GM13976 (cell line): ENCODE results near the gene PLXNA2.

Experiments
- DNase-seq: peaks from one replicate; pipeline ENCODE4 v3.0.0; 2012; ENCODE audit warnings: low spot score
- CTCF ChIP-seq: IDR thresholded peaks from 2 replicates; pipeline ENCODE4 v1.5.1; 2012; ENCODE audit warnings: borderline replicate concordance, mild to moderate bottlenecking; ENCODE audit not compliant: insufficient read depth; ENCODE audit errors: extremely low read depth, missing control alignments, control extremely low read depth
- in situ Hi-C: fragments of 300-500 bp; cut with MboI; formaldehyde crosslinking; loops from one replicate; pipeline ENCODE4 v1.12.0; 2022; ENCODE audit warnings: low sequenced_read_pairs, mixed read lengths, inconsistent platforms; ENCODE audit not compliant: unreplicated experiment

PLXNA2 gene

DNA sequence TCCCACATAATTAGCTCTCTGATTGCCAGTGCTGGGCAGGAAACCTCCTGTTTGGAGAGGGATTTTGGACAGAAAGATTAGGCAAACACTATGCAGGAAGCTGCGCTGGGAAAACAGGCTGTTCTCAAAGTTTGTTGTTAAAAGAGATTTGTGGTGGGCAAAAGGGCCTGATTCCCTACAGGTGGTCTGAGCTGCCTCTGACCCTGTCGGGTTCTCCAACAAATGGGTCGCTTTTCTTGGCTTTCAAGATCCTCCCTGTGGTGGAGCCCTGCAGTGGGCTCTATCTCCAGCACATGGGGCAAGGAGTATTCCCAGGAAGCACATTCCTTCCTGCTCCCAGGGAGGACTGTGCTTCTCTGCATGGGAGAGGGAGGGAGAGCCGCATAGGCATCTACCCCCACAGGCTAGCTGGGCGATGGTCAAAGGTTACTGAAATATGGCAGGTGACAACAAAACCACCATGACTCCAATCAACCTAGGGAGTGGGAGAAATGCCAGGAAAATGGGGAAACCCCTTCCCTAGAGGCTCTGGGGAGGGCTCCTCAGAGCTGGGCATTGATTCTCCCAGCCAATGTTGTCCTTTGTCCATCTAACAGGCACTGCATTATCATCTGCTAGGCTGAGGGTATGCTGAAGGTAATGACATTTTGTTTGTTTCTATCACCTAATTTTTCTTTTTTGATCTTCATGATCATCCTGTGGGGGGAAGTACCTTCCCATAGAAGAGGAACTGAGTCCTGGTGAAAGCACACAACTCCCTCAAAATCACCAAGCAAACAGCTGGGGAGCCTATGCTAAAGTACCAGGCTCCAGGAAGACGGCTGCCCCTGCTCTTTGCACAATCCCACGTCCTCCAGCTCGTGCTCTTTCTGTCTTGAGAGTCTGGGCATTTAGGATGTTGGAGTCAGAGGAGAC, 85.3 kb downstream of the PLXNA2 start:
- TF ChIP-seq CTCF, result no peak
- in situ Hi-C loops, result no loop called here
- no peak for DNase-seq

DNA sequence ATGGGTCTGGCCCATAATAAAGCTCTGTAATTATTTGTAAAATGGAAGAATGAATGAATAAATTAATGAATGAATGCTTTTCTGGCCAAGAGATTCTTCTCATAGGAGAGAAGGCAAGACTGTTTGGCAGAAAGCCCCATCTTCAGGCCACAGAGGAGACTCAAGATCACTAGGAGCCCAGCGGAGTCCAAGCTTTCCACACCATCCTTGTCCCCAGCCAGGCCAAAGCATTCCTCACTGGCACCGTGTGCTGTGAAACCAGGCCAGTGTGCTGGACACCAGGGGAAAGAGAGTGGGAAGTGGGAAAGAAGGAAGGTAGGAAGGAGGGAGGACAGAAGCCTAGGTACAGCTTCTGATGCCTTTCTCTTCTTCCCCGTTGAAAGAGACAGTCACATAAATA, 86.4 kb downstream of the PLXNA2 start:
- TF ChIP-seq CTCF, result no peak
- in situ Hi-C loops, result no loop called here
- DNase-seq, result no peak

- no peak for DNase-seq
- in situ Hi-C loops, result no loop called here
- no peak for TF ChIP-seq CTCF
Measured at GRCh38 chr1:208156741-208157140, 87.4 kb downstream of the PLXNA2 start.

GRCh38 chr1:208156310-208156709, 87.9 kb downstream of the PLXNA2 start:
- DNase-seq, result no peak
- in situ Hi-C loops, result no loop called here
- no peak for TF ChIP-seq CTCF

- in situ Hi-C loops, result no loop called here
- DNase-seq, result no peak
- no peak for TF ChIP-seq CTCF
Measured at GRCh38 chr1:208154679-208155642, 89.2 kb downstream of the PLXNA2 start.

- in situ Hi-C loops, result no loop called here
- no peak for DNase-seq
- TF ChIP-seq CTCF, result no peak
Measured at GRCh38 chr1:208154040-208154439, 90.1 kb downstream of the PLXNA2 start.
